NCI-H1694 (cell line): Measurements from ENCODE around the gene ATP2B2.

ENCODE experiments used
- DNase-seq: peaks from one replicate; lab custom pipeline; 2025; lab: John Stamatoyannopoulos, UW

The ATP2B2 gene

GRCh38 chr3:10428406-10429091, 76.8 kb downstream of the ATP2B2 start:
- DNase-seq = no peak

GRCh38 chr3:10426346-10427220, 78.8 kb downstream of the ATP2B2 start:
- no peak for DNase-seq

GRCh38 chr3:10423171-10423882, 82.1 kb downstream of the ATP2B2 start:
- no peak for DNase-seq

GRCh38 chr3:10421996-10422395, 83.4 kb downstream of the ATP2B2 start:
- peak; percentile 4 for DNase-seq

GRCh38 chr3:10420745-10421475, 84.5 kb downstream of the ATP2B2 start:
- no peak for DNase-seq

- no peak for DNase-seq
These were observed 85.7 kb downstream of the ATP2B2 start for GRCh38 chr3:10419637-10420232.

- DNase-seq = no peak
These were observed 87.5 kb downstream of the ATP2B2 start for GRCh38 chr3:10417847-10418246.

GRCh38 chr3:10416730-10417300, 88.6 kb downstream of the ATP2B2 start:
- no peak for DNase-seq

GRCh38 chr3:10413041-10413440, 92.3 kb downstream of the ATP2B2 start:
- no peak for DNase-seq

- no peak for DNase-seq
These were observed 93.6 kb downstream of the ATP2B2 start for GRCh38 chr3:10411598-10412332.

- no peak for DNase-seq
These were observed 94.9 kb downstream of the ATP2B2 start for GRCh38 chr3:10410383-10411002.

- no peak for DNase-seq
These were observed 96.7 kb downstream of the ATP2B2 start for GRCh38 chr3:10408680-10409079.

- no peak for DNase-seq
These were observed 98.0 kb downstream of the ATP2B2 start for GRCh38 chr3:10407361-10407760.

- no peak for DNase-seq
These were observed 99.0 kb downstream of the ATP2B2 start for GRCh38 chr3:10406414-10406813.

- no peak for DNase-seq
These were observed 99.6 kb downstream of the ATP2B2 start for GRCh38 chr3:10405816-10406215.

- DNase-seq = no peak
These were observed 100.5 kb downstream of the ATP2B2 start for GRCh38 chr3:10404876-10405275.

- no peak for DNase-seq
These were observed 101.0 kb downstream of the ATP2B2 start for GRCh38 chr3:10404377-10404776.

GRCh38 chr3:10401990-10402761, 103.2 kb downstream of the ATP2B2 start:
- DNase-seq = no peak

- no peak for DNase-seq
These were observed 104.5 kb downstream of the ATP2B2 start for GRCh38 chr3:10400749-10401495.
